GM18517 (cell line): ENCODE results near the gene FADS2.

Experiments
- ATAC-seq: cut with Tn5 transposase; IDR thresholded peaks from one replicate; pipeline ENCODE4 v1.9.1; 2021; ENCODE audit warnings: mild to moderate bottlenecking, moderate library complexity; ENCODE audit not compliant: unreplicated experiment

The FADS2 gene

GRCh38 chr11:61842528-61842820 is 14.4 kb downstream of the FADS2 start:
- no peak for ATAC-seq

GRCh38 chr11:61844909-61845565 is 16.9 kb downstream of the FADS2 start:
- no peak for ATAC-seq

GRCh38 chr11:61846362-61847020 is 18.4 kb downstream of the FADS2 start:
- ATAC-seq = no peak

GRCh38 chr11:61847914-61848581 is 19.9 kb downstream of the FADS2 start:
- ATAC-seq = no peak

- ATAC-seq = no peak
These were observed 20.5 kb downstream of the FADS2 start for GRCh38 chr11:61848631-61849030.

GRCh38 chr11:61850687-61851086 is 22.6 kb downstream of the FADS2 start:
- no peak for ATAC-seq

- ATAC-seq = no peak
These were observed 23.2 kb downstream of the FADS2 start for GRCh38 chr11:61851113-61851899.

GRCh38 chr11:61851900-61852295 is 23.8 kb downstream of the FADS2 start:
- ATAC-seq = no peak

GRCh38 chr11:61853698-61854169 is 25.6 kb downstream of the FADS2 start:
- no peak for ATAC-seq

- no peak for ATAC-seq
These were observed 26.3 kb downstream of the FADS2 start for GRCh38 chr11:61854206-61854895.

- no peak for ATAC-seq
These were observed 27.0 kb downstream of the FADS2 start for GRCh38 chr11:61854966-61855714.

- ATAC-seq = no peak
These were observed 28.0 kb downstream of the FADS2 start for GRCh38 chr11:61855939-61856680.

GRCh38 chr11:61860054-61860903 is 32.2 kb downstream of the FADS2 start:
- no peak for ATAC-seq

GRCh38 chr11:61861634-61862033 is 33.5 kb downstream of the FADS2 start:
- ATAC-seq = no peak

- ATAC-seq = no peak
These were observed 34.8 kb downstream of the FADS2 start for GRCh38 chr11:61862714-61863547.

GRCh38 chr11:61863548-61864081 is 35.5 kb downstream of the FADS2 start:
- no peak for ATAC-seq
